ENCODE data around the gene WDR19.
"Not testable (repeated sequence)": the region's sequence is repeated elsewhere in the genome, so short reads cannot be mapped to it uniquely, and the experiment has no call there.

The WDR19 gene

DNA sequence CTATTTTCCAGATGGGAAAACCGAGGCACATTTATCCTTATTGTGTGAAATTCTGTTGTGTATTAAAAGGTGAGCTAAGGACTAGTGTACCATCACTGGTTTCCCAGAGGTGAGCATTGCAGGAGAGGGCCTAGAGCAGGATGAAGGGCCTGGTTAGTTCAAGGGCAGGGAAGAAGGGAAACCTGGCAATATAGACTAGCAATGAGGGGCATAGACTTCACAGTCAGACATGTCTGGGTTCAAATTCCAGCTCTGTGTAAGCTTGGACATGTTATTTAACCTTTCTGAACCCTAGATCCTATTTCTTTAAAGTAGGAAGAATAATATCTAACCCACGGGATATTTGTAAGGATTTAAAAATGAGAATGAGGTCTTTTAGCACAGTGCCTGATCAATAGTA, 50.8 kb downstream of the WDR19 start:
- no peak for DNase-seq (ENCODE audit: low read depth)

- DNase-seq (ENCODE audit: low read depth): no peak
Measured at GRCh38 chr4:39233783-39234182, 51.5 kb downstream of the WDR19 start.

DNA sequence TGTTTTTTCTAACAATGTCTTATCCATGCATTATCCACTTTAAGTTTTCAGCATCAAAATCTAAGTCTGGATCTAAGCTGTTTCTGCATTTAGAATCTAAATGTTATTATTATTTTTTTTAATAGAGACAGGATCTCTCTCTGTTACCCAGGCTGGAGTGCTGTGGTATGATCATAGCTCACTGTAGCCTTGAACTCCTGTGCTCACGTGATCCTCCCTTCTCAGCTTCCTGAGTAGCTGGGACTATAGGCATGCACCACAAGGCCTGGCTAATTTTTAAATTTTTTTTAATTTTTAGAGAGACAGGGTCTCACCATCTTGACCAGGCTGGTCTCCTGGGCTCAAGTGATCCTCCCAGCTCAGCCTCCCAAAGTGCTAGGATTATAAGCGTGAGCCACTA, 52.7 kb downstream of the WDR19 start:
- DNase-seq (ENCODE audit: low read depth): no peak

GRCh38 chr4:39235696-39236095, 53.4 kb downstream of the WDR19 start:
- DNase-seq (ENCODE audit: low read depth): no peak

- no peak for DNase-seq (ENCODE audit: low read depth)
Measured at GRCh38 chr4:39237179-39237578, 54.9 kb downstream of the WDR19 start.

GRCh38 chr4:39243462-39243861, 61.1 kb downstream of the WDR19 start:
- DNase-seq (ENCODE audit: low read depth): no peak

DNA sequence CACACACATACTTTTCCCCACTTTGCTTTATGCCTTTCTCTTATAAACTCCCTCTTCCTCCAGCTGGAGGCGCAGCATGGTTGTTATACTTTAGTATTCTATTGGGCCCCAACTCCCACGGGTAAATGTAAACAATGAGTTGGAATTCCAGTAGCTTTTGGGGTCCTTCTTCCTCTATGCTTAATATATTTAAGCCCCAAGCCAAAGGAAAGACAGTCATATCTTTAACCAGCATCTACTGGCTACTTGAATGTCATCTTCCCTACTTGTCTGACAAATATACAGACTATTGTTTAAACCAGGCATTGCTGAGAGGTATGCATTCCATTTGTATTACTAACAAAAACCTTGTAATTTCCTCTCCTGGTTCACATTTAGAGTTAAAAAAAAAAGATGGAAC, 72.9 kb downstream of the WDR19 start:
- DNase-seq (ENCODE audit: low read depth): no peak

- DNase-seq (ENCODE audit: low read depth): no peak
Measured at GRCh38 chr4:39255871-39256270, 73.5 kb downstream of the WDR19 start.

DNA sequence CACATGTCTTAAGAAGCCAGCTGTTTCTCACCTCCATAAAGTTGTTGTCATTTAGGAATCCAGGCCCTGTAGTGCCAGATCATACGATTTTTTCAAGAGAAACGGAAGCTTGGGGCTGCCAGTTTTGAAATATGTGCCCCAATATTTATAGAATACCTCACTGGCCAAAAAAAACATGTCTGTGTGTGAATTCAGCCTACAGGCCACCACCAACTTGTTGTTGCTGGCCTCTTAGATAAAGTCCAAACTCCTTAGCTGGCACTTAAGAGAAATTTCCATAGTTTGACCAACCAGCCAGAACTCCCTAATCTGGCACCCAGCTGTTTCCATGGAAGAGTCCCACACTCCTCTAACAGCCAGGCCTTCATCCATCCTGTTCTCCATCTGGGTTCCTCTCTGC, 74.1 kb downstream of the WDR19 start:
- no peak for DNase-seq (ENCODE audit: low read depth)

DNA sequence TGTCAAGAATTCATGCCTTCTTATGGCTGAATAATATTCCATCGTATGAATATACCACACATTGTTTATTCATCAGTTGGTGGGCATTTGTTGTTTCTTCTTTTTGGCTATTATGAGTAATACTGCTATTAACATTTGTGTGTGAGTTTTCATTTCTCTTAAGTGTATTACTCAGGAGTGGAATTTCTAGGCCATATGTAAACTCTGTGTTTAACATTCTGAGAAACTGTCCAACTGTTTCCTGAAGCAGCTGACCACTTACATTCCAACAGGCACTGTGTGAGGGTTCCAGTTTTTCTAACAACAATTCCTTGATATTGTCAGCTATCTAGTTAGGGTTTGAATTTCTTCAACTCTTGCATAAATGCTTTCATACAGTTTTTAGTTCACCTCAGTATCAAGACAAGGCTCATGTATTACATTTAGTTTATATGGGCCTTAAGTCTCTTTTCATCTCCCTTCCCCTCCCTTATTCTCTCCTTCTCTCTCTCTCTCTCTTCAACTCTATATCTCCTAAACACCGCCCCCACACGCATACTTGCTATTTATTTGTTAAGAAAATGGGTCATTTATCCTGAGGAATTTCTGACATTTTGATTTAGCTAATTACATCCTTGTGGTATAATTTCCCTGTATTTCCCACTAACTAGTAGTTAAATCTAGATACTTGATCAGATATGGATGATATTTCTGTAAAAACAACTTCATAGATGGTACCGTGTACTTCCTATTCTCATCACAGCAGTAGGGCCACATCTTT, 77.4 kb downstream of the WDR19 start:
- DNase-seq (ENCODE audit: low read depth): no peak

- no peak for DNase-seq (ENCODE audit: low read depth)
Measured at GRCh38 chr4:39263895-39264294, 81.6 kb downstream of the WDR19 start.

DNA sequence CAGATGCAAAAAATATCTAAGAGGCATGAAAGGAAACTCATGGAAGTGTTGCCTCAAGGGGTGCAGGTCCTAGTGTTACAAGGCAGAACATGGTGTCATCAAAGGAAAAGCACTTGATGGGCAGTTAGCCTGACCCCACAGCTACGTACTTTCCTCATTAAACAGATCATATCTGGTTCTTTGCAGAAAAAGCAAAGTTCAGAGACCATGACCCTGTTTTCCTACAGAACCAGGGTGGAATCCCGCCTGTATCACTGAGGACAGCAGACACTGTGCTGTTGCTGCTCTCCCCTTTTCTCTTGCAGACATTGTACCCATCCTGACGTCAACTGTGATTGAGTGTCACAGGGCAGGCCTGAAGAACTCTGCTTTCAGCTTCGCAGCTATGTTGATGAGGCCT, 92.2 kb downstream of the WDR19 start:
- DNase-seq (ENCODE audit: low read depth): no peak

DNA sequence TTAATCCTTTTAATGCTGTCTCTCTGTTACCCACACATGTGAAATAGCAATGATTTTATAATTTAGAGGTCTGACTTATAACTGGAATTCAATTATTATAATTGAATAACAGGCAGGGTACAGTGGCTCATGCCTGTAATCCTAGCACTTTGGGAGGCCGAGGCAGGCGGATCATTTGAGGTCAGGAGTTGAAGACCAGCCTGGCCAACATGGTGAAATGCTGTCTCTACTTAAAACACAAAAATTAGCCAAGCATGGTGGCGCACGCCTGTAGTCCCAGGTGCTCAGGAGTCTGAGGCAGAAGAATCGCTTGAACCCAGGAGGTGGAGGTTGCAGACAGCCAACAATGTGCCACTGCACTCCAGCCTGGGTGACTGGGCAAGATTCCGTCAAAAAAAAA, 95.3 kb downstream of the WDR19 start:
- not testable (repeated sequence) for DNase-seq (ENCODE audit: low read depth)

DNA sequence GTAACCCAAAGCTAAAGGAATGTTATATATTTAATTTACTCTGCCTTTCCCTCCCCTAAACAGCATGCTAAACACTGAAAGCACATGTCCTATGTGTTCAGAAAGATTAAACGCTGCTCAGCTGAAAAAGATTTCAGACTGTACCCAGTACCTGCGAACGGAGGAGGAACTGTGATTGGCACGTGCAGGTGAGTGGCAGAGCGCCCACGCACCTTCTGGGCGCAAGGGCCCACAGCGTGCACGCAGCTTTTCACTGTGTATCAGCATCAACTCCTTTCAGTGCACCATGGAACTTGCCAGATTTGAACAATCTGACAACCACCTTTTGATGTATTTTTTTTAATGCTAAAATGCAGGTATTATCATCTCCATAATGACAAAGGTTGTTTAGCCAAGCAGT, 96.1 kb downstream of the WDR19 start:
- DNase-seq (ENCODE audit: low read depth): no peak

GRCh38 chr4:39279416-39279815, 97.1 kb downstream of the WDR19 start:
- no peak for DNase-seq (ENCODE audit: low read depth)

- DNase-seq (ENCODE audit: low read depth): no peak
Measured at GRCh38 chr4:39280770-39281169, 98.4 kb downstream of the WDR19 start.

DNA sequence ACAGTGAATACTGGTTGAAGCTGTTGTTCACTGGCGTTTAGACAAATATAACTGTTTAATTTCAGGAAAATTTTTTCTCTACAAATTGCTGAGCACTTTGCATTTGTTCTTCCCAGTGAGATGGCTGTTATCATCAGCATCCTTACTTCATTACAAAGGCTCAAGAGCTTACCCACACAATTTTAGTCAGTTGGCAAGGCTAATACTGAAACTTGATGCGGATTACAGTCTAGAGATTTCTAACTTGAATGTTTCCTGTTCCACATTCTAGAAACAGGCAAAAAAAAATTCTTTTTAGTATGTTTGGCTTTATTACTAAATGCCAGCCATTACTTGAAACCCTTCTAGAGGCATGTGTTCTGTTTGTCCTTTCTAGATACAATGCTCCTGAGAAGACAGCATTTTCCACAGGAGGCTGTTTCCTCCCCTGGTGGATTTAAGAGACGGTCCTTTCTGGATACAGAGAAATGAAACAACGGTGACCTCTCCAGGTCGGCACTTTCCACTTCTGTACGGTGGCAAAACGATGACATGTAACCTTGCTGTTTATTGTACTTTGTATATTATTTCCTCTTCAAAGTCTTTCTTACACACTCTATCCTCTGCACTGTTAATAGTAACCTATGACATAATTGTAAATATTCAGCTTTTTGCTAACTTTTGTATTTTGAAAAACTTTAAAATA, 102.9 kb downstream of the WDR19 start:
- DNase-seq (ENCODE audit: low read depth): no peak

DNA sequence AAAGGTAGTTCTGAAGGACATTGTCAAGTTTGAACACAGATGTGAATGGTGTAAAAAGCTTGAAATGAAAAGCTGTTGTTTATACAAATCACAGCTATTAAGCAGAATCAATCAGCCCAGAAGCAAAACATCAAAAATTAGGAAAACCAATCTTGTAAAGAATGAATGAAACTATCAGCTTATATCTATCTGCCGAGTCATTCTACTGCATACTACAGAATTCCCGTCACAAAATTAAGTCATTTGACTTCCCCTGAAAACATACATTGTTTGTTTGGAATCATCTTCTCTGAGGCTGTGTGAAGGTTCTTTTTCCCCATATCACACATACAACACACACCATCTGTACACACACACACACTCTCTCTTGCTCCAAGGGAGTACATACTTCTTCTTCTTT, 103.5 kb downstream of the WDR19 start:
- no peak for DNase-seq (ENCODE audit: low read depth)

DNA sequence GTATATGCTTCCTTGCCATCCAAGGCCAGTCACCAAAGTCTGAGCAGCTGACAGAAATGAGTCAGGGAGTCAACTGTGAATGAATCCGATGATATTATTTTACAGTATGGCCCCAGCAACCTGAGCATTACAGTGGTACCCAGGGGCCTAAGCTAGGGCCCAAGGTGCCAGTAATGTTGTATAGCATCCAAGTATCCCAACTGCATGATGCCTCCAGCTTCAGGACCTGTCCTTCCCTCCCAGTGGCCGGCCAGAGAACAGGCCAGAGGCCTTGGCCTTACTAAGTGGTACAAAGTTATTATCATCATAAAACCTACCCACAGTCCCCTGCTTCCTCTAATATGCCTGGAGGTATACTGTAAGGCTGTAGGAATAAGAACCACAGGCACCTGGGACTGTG, 103.9 kb downstream of the WDR19 start:
- no peak for DNase-seq (ENCODE audit: low read depth)

DNA sequence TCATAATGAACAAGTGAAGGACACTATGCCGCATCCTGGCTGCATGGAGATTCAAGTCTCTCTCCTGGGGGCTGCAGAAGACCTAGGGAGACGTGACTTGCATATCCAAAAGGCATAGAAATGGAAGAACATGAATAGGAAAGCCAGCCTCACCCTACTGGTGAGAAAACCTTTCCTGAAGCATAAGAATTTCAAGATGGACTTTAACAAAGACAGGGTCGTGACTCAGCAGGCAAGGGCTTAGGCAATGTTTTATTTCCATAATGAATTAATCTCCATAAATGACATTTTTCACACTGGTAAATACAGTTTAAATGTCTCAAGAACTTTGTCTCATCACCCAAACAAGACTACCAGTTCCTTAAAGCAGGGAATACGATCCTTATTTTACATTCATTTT, 104.9 kb downstream of the WDR19 start:
- no peak for DNase-seq (ENCODE audit: low read depth)

DNA sequence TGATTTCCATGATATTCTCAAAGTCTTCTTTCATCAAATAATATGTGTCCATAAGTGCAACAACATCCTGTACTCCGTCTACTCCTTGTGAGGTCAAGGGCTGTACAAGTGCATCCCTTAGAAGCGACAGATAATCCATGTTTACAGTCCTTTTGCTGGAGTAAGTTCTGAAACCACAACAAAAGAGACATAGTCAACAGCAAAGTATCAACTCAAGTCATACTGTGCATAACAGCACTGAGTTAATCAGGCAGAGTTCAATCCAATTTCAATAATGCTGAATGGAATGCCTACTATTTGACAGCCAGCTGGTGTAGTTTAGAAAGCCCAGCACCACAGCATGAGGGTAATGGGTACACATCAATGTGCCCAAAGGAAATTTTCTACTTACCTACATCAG, 109.4 kb downstream of the WDR19 start:
- no peak for DNase-seq (ENCODE audit: low read depth)

- DNase-seq (ENCODE audit: low read depth): not testable (repeated sequence)
Measured at GRCh38 chr4:39292433-39292832, 110.1 kb downstream of the WDR19 start.

DNA sequence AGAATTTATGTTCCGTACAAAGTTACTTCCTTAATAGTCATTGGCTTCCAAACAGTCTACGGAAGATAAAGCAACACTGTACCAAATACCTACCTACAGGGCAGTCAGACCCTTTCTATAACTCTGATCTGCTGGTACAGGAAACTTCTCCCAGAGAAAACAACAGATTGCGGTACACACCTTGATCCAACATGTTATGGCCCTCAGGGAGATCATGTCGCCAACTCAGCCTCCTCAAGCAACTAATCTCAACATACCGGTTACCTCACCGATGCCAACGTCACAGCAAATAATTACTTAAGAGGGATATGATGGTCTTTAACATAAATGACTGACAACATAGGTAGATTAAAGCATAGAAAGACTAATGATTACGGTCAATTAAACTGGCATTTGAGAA, 113.5 kb downstream of the WDR19 start:
- no peak for DNase-seq (ENCODE audit: low read depth)

DNA sequence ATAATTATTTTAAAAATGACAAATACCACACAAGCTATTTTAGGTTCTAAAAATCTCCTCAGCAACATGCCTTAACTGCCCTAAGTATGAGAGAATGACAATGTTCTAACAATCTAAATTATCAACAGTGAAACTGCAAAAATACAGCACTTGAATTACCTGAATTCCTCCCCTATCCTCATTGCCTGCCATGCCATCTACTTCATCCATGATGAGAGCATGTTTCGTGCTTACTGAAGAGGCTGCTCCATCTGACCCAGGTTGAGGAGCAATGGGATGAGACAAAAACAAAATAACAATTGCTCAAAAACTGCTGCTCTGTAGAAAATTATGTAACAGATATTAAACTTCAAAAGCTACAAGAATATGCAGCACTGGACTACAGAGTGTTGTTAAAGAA, 120.6 kb downstream of the WDR19 start:
- no peak for DNase-seq (ENCODE audit: low read depth)
